ENCODE measurements around the gene ZNF445.

GRCh38 chr3:44506556-44506955 lies 29.1 kb upstream of the ZNF445 start:
- TF ChIP-seq EZH2phosphoT487 (IDR thresholded peaks at IDR 0.05; ENCODE audit: borderline replicate concordance, low read length) (no peak), CTCF (IDR thresholded peaks at IDR 0.05; ENCODE audit: low read depth, low read length, poor library complexity, severe bottlenecking) (no peak)

Measured in DOHH2 (cell line).